ENCODE measurements around the gene NR2F2.

NR2F2 gene

DNA sequence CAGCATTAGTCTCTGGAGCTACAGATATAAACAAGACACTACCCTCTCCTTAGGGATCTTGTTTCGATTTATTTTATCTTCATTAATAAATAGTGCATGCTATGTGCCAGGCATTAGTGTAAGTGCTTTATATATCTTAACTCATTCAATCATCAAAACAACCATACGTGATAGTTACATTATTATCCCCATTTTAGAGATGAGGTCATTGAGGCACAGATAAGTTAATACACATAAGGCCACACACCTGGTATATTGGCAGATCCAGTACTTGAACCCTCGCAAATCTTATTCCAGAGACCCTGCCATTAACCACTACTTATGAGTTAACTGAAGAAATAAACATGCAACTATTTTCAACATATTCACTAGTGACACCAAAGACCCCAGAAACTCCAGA is 25.7 kb upstream of the NR2F2 start:
- H3K9ac ChIP-seq (ENCODE audit: low read length), result no peak overlapping the region
- H3K4me3 ChIP-seq (ENCODE audit: low read length), result no peak overlapping the region
- H3K4me2 ChIP-seq (ENCODE audit: low read depth, low read length), result no peak overlapping the region
- no peaks in the 10 kb centered on the region for H3K9me3 ChIP-seq (replicated peaks; ENCODE audit: insufficient read depth, low read length)
- no peaks in the 10 kb centered on the region for H3K4me1 ChIP-seq (ENCODE audit: low read length)
- DNase-seq, result no peak
- no peaks in the 10 kb centered on the region for H3K79me2 ChIP-seq (ENCODE audit: low read length)
- no peaks in the 10 kb centered on the region for H3K36me3 ChIP-seq (replicated peaks; ENCODE audit: insufficient read depth, low read length)
- TF ChIP-seq, protein P1, sequence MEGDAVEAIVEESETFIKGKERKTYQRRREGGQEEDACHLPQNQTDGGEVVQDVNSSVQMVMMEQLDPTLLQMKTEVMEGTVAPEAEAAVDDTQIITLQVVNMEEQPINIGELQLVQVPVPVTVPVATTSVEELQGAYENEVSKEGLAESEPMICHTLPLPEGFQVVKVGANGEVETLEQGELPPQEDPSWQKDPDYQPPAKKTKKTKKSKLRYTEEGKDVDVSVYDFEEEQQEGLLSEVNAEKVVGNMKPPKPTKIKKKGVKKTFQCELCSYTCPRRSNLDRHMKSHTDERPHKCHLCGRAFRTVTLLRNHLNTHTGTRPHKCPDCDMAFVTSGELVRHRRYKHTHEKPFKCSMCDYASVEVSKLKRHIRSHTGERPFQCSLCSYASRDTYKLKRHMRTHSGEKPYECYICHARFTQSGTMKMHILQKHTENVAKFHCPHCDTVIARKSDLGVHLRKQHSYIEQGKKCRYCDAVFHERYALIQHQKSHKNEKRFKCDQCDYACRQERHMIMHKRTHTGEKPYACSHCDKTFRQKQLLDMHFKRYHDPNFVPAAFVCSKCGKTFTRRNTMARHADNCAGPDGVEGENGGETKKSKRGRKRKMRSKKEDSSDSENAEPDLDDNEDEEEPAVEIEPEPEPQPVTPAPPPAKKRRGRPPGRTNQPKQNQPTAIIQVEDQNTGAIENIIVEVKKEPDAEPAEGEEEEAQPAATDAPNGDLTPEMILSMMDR (IDR thresholded peaks at IDR 0.05; ENCODE audit: low read length), result no peak
- TF ChIP-seq EZH2phosphoT487 (IDR thresholded peaks at IDR 0.05; ENCODE audit: low read length) (no peak), EZH2 (optimal IDR thresholded peaks at IDR 0.05; ENCODE audit: low read depth, low read length) (no peak)
- no peaks in the 10 kb centered on the region for H4K20me1 ChIP-seq (ENCODE audit: insufficient read depth, low read length)
- H3K27ac ChIP-seq (ENCODE audit: low read length), result no peak overlapping the region
- no peaks in the 10 kb centered on the region for H3K27me3 ChIP-seq (replicated peaks; ENCODE audit: insufficient read depth, low read length)
- H2AFZ ChIP-seq (ENCODE audit: low read length), result no peak overlapping the region
- no peaks in the 10 kb centered on the region for H3K9me2 ChIP-seq (replicated peaks; ENCODE audit: insufficient read depth, low read length)
- H3F3A ChIP-seq (ENCODE audit: insufficient read depth, low read length), result no peaks in the 10 kb centered on the region

DNA sequence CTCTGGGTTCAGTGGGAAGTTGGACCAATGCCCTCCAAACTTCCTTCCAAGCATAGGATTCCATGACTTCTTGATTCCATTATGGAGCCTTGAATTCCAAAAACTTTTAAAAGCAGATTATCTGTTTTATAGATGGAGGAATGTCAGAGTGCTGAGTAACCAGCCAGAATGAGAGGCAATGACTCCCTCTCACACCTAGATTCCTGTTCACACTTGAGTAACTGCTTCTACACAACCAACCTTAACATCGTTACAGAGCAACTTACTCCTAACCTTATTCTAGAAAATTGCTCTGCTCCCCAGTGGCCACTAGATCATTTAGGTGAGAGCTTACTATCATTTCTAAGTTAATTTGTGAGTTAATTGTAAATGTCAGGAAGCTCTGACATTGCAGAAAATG is 24.2 kb upstream of the NR2F2 start:
- Histone ChIP-seq H3K79me2 (ENCODE audit: low read length) (no peaks in the 10 kb centered on the region), H3K4me3 (ENCODE audit: low read length) (no peak overlapping the region), H3K27ac (ENCODE audit: low read length) (no peak overlapping the region), H3K9me2 (replicated peaks; ENCODE audit: insufficient read depth, low read length) (no peaks in the 10 kb centered on the region), H2AFZ (ENCODE audit: low read length) (no peak overlapping the region), H3K4me1 (ENCODE audit: low read length) (no peaks in the 10 kb centered on the region), H3K9me3 (replicated peaks; ENCODE audit: insufficient read depth, low read length) (no peaks in the 10 kb centered on the region), H3K36me3 (replicated peaks; ENCODE audit: insufficient read depth, low read length) (no peaks in the 10 kb centered on the region), H3F3A (ENCODE audit: insufficient read depth, low read length) (no peaks in the 10 kb centered on the region), H3K9ac (ENCODE audit: low read length) (no peak overlapping the region), H4K20me1 (ENCODE audit: insufficient read depth, low read length) (no peaks in the 10 kb centered on the region), H3K4me2 (ENCODE audit: low read depth, low read length) (no peak overlapping the region), H3K27me3 (replicated peaks; ENCODE audit: insufficient read depth, low read length) (no peaks in the 10 kb centered on the region)
- DNase-seq, result no peak
- no peak for TF ChIP-seq EZH2 (optimal IDR thresholded peaks at IDR 0.05; ENCODE audit: low read depth, low read length)
- no peak for TF ChIP-seq EZH2phosphoT487 (IDR thresholded peaks at IDR 0.05; ENCODE audit: low read length)
- TF ChIP-seq, protein P1 (IDR thresholded peaks at IDR 0.05; ENCODE audit: low read length), result no peak

DNA sequence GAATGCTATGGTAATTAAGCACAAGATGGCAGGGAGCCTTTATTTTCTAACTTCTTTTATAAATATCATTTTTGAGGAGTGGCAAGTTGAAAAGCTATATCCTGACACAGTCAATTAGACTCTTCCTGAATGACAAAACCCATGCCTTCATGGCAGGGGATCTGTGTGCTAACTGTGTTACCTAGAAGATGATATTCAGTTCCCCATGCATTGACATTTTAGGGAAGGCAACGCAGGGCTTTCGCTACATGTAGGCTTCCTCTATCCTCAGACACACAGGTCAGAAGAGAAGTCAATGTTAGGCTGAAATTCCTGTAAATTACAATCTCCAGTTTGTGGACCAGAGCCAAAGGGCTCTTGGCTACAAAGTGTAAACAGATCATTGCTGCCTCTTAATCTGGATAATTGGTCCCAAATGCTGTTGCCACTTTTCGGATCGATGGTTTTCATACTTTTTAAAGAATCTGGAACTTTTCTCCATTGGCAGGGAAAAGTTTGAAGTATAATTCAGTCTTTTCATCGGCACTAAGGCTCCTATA is 22.6 kb upstream of the NR2F2 start:
- no peak overlapping the region for H3K4me3 ChIP-seq (ENCODE audit: low read length)
- H3K4me1 ChIP-seq (ENCODE audit: low read length), result no peaks in the 10 kb centered on the region
- H3K27ac ChIP-seq (ENCODE audit: low read length), result no peak overlapping the region
- no peak overlapping the region for H3K9ac ChIP-seq (ENCODE audit: low read length)
- no peaks in the 10 kb centered on the region for H3K9me2 ChIP-seq (replicated peaks; ENCODE audit: insufficient read depth, low read length)
- DNase-seq, result no peak
- H4K20me1 ChIP-seq (ENCODE audit: insufficient read depth, low read length), result no peaks in the 10 kb centered on the region
- no peaks in the 10 kb centered on the region for H3K9me3 ChIP-seq (replicated peaks; ENCODE audit: insufficient read depth, low read length)
- no peak overlapping the region for H2AFZ ChIP-seq (ENCODE audit: low read length)
- H3K36me3 ChIP-seq (replicated peaks; ENCODE audit: insufficient read depth, low read length), result no peaks in the 10 kb centered on the region
- TF ChIP-seq, protein P1 (IDR thresholded peaks at IDR 0.05; ENCODE audit: low read length), result no peak
- TF ChIP-seq EZH2 (optimal IDR thresholded peaks at IDR 0.05; ENCODE audit: low read depth, low read length) (no peak), EZH2phosphoT487 (IDR thresholded peaks at IDR 0.05; ENCODE audit: low read length) (no peak)
- H3K79me2 ChIP-seq (ENCODE audit: low read length), result no peaks in the 10 kb centered on the region
- H3F3A ChIP-seq (ENCODE audit: insufficient read depth, low read length), result no peaks in the 10 kb centered on the region
- H3K4me2 ChIP-seq (ENCODE audit: low read depth, low read length), result no peak overlapping the region
- no peaks in the 10 kb centered on the region for H3K27me3 ChIP-seq (replicated peaks; ENCODE audit: insufficient read depth, low read length)

Data from MM.1S (cell line).